ENCODE results near the gene CALN1. TPM values are rescaled to one million over a fixed set of nuclear protein-coding genes. Genes with fewer than 3 reads are reported as not detected.

Gene CALN1
- total and polyA plus RNA-seq, 2 experiments from 2014 or later = 7.6 to 14.5 TPM

DNA sequence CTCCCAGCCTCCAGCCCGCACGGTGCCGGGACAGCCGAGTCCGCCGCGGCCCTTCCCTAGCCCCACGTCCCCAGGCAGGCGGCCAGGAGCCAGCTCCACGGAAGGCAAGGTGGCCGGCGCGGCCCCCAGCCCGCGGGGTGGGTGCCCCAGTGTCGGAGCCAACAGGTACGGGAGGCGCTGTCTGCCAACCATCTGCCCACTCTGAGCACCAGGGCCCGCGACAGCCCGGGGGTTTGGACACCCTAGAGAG, 75.8 kb downstream of the CALN1 start:
- TF ChIP-seq EZH2 (IDR thresholded peaks at IDR 0.05; ENCODE audit: low read depth, unreplicated experiment) = no peak
- TF ChIP-seq, protein P1, sequence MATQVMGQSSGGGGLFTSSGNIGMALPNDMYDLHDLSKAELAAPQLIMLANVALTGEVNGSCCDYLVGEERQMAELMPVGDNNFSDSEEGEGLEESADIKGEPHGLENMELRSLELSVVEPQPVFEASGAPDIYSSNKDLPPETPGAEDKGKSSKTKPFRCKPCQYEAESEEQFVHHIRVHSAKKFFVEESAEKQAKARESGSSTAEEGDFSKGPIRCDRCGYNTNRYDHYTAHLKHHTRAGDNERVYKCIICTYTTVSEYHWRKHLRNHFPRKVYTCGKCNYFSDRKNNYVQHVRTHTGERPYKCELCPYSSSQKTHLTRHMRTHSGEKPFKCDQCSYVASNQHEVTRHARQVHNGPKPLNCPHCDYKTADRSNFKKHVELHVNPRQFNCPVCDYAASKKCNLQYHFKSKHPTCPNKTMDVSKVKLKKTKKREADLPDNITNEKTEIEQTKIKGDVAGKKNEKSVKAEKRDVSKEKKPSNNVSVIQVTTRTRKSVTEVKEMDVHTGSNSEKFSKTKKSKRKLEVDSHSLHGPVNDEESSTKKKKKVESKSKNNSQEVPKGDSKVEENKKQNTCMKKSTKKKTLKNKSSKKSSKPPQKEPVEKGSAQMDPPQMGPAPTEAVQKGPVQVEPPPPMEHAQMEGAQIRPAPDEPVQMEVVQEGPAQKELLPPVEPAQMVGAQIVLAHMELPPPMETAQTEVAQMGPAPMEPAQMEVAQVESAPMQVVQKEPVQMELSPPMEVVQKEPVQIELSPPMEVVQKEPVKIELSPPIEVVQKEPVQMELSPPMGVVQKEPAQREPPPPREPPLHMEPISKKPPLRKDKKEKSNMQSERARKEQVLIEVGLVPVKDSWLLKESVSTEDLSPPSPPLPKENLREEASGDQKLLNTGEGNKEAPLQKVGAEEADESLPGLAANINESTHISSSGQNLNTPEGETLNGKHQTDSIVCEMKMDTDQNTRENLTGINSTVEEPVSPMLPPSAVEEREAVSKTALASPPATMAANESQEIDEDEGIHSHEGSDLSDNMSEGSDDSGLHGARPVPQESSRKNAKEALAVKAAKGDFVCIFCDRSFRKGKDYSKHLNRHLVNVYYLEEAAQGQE (IDR thresholded peaks at IDR 0.05; ENCODE audit: unreplicated experiment) = no peak
- TF ChIP-seq EZH2phosphoT487 (IDR thresholded peaks at IDR 0.05; ENCODE audit: unreplicated experiment) = no peak
- TF ChIP-seq, protein P2, sequence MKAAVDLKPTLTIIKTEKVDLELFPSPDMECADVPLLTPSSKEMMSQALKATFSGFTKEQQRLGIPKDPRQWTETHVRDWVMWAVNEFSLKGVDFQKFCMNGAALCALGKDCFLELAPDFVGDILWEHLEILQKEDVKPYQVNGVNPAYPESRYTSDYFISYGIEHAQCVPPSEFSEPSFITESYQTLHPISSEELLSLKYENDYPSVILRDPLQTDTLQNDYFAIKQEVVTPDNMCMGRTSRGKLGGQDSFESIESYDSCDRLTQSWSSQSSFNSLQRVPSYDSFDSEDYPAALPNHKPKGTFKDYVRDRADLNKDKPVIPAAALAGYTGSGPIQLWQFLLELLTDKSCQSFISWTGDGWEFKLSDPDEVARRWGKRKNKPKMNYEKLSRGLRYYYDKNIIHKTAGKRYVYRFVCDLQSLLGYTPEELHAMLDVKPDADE (IDR thresholded peaks at IDR 0.05) = no peak
- TF ChIP-seq, protein P3, sequence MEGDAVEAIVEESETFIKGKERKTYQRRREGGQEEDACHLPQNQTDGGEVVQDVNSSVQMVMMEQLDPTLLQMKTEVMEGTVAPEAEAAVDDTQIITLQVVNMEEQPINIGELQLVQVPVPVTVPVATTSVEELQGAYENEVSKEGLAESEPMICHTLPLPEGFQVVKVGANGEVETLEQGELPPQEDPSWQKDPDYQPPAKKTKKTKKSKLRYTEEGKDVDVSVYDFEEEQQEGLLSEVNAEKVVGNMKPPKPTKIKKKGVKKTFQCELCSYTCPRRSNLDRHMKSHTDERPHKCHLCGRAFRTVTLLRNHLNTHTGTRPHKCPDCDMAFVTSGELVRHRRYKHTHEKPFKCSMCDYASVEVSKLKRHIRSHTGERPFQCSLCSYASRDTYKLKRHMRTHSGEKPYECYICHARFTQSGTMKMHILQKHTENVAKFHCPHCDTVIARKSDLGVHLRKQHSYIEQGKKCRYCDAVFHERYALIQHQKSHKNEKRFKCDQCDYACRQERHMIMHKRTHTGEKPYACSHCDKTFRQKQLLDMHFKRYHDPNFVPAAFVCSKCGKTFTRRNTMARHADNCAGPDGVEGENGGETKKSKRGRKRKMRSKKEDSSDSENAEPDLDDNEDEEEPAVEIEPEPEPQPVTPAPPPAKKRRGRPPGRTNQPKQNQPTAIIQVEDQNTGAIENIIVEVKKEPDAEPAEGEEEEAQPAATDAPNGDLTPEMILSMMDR (conservative IDR thresholded peaks at IDR 0.05; ENCODE audit: low read depth in 2 of 2) = no peak
- TF ChIP-seq NANOG (IDR thresholded peaks at IDR 0.05; ENCODE audit: borderline replicate concordance) = no peak
- no peak for TF ChIP-seq POLR2AphosphoS5 (IDR thresholded peaks at IDR 0.05; ENCODE audit: low read depth)
- TF ChIP-seq ZNF114 (CRISPR knock-in tag; IDR thresholded peaks at IDR 0.05) = no peak
- no peak for TF ChIP-seq ZNF331 (CRISPR knock-in tag; IDR thresholded peaks at IDR 0.05; ENCODE audit: low read depth)
- no peak for TF ChIP-seq CREB1 (CRISPR knock-in tag; IDR thresholded peaks at IDR 0.05; ENCODE audit: low read depth)
- TF ChIP-seq STAT1 (IDR thresholded peaks at IDR 0.05; ENCODE audit: unreplicated experiment) = no peak
- Histone ChIP-seq H3K79me2 (replicated peaks; ENCODE audit: insufficient read depth) (peaks cover 42% of the 10 kb centered on the region), H3K27me3 (ENCODE audit: insufficient read depth) (peaks cover 32% of the 10 kb centered on the region), H3K4me3 (peak overlapping the region; percentile 90), H4K20me1 (replicated peaks; ENCODE audit: insufficient read depth) (no peaks in the 10 kb centered on the region; the same call in 1 of the 2 replicates), H3K36me3 (ENCODE audit: insufficient read depth) (peaks cover 9% of the 10 kb centered on the region), H3K9me2 (ENCODE audit: insufficient read depth) (no peaks in the 10 kb centered on the region), H3K27ac (ENCODE audit: low read depth) (no peak overlapping the region), H3K4me1 (ENCODE audit: insufficient read depth) (peaks cover 23% of the 10 kb centered on the region), H3K4me2 (peak overlapping the region; percentile 96), H2AFZ (peak overlapping the region; percentile 99), H3F3A (replicated peaks; ENCODE audit: low read depth) (no peaks in the 10 kb centered on the region)
- peaks cover 30% of the 10 kb centered on the region for H3K27me3 Mint-ChIP-seq (ENCODE audit: insufficient read depth, low read depth, poor library complexity)
- peaks cover 29% of the 10 kb centered on the region for H3K36me3 Mint-ChIP-seq (ENCODE audit: low read depth)
- DNase-seq (ENCODE audit: low spot score) = no peak
- H3K4me1 Mint-ChIP-seq = peaks cover 21% of the 10 kb centered on the region
- H3K27ac Mint-ChIP-seq = no peak overlapping the region
- ATAC-seq = no peak
- H3K4me3 Mint-ChIP-seq = peak overlapping the region; percentile 86
- H3K9me3 Mint-ChIP-seq = peaks cover 24% of the 10 kb centered on the region

All from GM23338 (cell line).